BE2C (cell line): ENCODE results near the gene ZCCHC7.

Source experiments
- DNase-seq: peaks from one replicate; pipeline ENCODE4 v3.0.0-alpha.2; 2020
- H3K27me3 ChIP-seq: fragments of 250-450 bp; sonication (Bioruptor Pico); 2 replicates; pipeline ENCODE4 v1.5.1; 2020; ENCODE audit warnings: mild to moderate bottlenecking
- H3K36me3 ChIP-seq: fragments of 250-450 bp; sonication (Bioruptor Pico); 2 replicates; pipeline ENCODE4 v1.5.1; 2020; ENCODE audit warnings: mild to moderate bottlenecking
- H3K4me1 ChIP-seq: fragments of 250-450 bp; sonication (Bioruptor Pico); 2 replicates; pipeline ENCODE4 v1.5.1; 2020
- H3K4me3 ChIP-seq: 2 replicates; pipeline ENCODE4 v1.5.1; 2011; ENCODE audit warnings: low read depth, low read length
- H3K9me3 ChIP-seq: fragments of 250-450 bp; sonication (Bioruptor Pico); 2 replicates; pipeline ENCODE4 v1.5.1; 2020
- CTCF ChIP-seq: IDR thresholded peaks from 2 replicates; pipeline ENCODE4 v1.5.1; 2012; ENCODE audit warnings: mild to moderate bottlenecking, low read depth, low read length

Gene ZCCHC7

GRCh38 chr9:37271679-37272078, 151.3 kb downstream of the ZCCHC7 start:
- no peak for TF ChIP-seq CTCF
- H3K27me3 ChIP-seq, result no peaks in the 10 kb centered on the region
- DNase-seq, result no peak
- H3K9me3 ChIP-seq, result no peaks in the 10 kb centered on the region
- no peaks in the 10 kb centered on the region for H3K36me3 ChIP-seq
- no peak overlapping the region for H3K4me3 ChIP-seq
- no peaks in the 10 kb centered on the region for H3K4me1 ChIP-seq

- H3K4me3 ChIP-seq, result no peak overlapping the region
- no peaks in the 10 kb centered on the region for H3K9me3 ChIP-seq
- no peak for DNase-seq
- H3K4me1 ChIP-seq, result no peaks in the 10 kb centered on the region
- H3K36me3 ChIP-seq, result no peaks in the 10 kb centered on the region
- no peaks in the 10 kb centered on the region for H3K27me3 ChIP-seq
- no peak for TF ChIP-seq CTCF
Observed at GRCh38 chr9:37273595-37273994, 153.2 kb downstream of the ZCCHC7 start.

GRCh38 chr9:37281541-37281940, 161.2 kb downstream of the ZCCHC7 start:
- Histone ChIP-seq H3K4me3 (no peak overlapping the region), H3K36me3 (no peaks in the 10 kb centered on the region), H3K9me3 (no peaks in the 10 kb centered on the region), H3K27me3 (no peaks in the 10 kb centered on the region), H3K4me1 (no peaks in the 10 kb centered on the region)
- no peak for DNase-seq
- TF ChIP-seq CTCF, result no peak

- no peak overlapping the region for H3K4me3 ChIP-seq
- TF ChIP-seq CTCF, result no peak
Observed at GRCh38 chr9:37283730-37284325, 163.5 kb downstream of the ZCCHC7 start.

GRCh38 chr9:37284636-37285035, 164.3 kb downstream of the ZCCHC7 start:
- no peaks in the 10 kb centered on the region for H3K36me3 ChIP-seq
- DNase-seq, result no peak
- no peak overlapping the region for H3K4me3 ChIP-seq
- H3K27me3 ChIP-seq, result no peaks in the 10 kb centered on the region
- no peak for TF ChIP-seq CTCF
- H3K4me1 ChIP-seq, result no peaks in the 10 kb centered on the region
- H3K9me3 ChIP-seq, result no peaks in the 10 kb centered on the region

More at GRCh38 chr9:37283730-37284325, 163.5 kb downstream of the ZCCHC7 start:
- Histone ChIP-seq H3K9me3 (no peaks in the 10 kb centered on the region), H3K27me3 (no peaks in the 10 kb centered on the region), H3K4me1 (no peaks in the 10 kb centered on the region), H3K36me3 (no peaks in the 10 kb centered on the region)
- no peak for DNase-seq

- Histone ChIP-seq H3K4me1 (no peaks in the 10 kb centered on the region), H3K4me3 (no peak overlapping the region)
- no peak for TF ChIP-seq CTCF
Observed at GRCh38 chr9:37286530-37287175, 166.3 kb downstream of the ZCCHC7 start.

More at GRCh38 chr9:37286530-37287175, 166.3 kb downstream of the ZCCHC7 start:
- no peaks in the 10 kb centered on the region for H3K9me3 ChIP-seq
- no peaks in the 10 kb centered on the region for H3K27me3 ChIP-seq
- no peak for DNase-seq
- H3K36me3 ChIP-seq, result no peaks in the 10 kb centered on the region
